OCI-LY7 (cell line): ENCODE measurements around the gene CHRNA5.

Experiments used
- CTCF ChIP-seq: fragments of 200-600 bp; sonication (generic); conservative IDR thresholded peaks from 2 replicates; pipeline ENCODE4 v1.5.1; 2014; ENCODE audit warnings: mild to moderate bottlenecking, antibody characterized with exemption, low read length, moderate library complexity, mixed read lengths
- EZH2phosphoT487 ChIP-seq: fragments of 200-600 bp; sonication (generic); IDR thresholded peaks from 2 replicates; pipeline ENCODE4 v1.6.1; 2018; ENCODE audit warnings: low read depth, borderline replicate concordance, mild to moderate bottlenecking, mixed run types, antibody characterized with exemption, low read length, moderate library complexity, mixed read lengths

GRCh38 chr15:78536134-78536533 lies 29.2 kb upstream of the CHRNA5 start:
- TF ChIP-seq CTCF (no peak), EZH2phosphoT487 (no peak)
